Measurements from ENCODE around the gene ZNF775. TPM values are rescaled to one million over a fixed set of nuclear protein-coding genes. Genes with fewer than 3 reads are reported as not detected.

The ZNF775 gene
- total and polyA plus RNA-seq, 12 donors: 1.9 to 4.7 (median 2.9) TPM

DNA sequence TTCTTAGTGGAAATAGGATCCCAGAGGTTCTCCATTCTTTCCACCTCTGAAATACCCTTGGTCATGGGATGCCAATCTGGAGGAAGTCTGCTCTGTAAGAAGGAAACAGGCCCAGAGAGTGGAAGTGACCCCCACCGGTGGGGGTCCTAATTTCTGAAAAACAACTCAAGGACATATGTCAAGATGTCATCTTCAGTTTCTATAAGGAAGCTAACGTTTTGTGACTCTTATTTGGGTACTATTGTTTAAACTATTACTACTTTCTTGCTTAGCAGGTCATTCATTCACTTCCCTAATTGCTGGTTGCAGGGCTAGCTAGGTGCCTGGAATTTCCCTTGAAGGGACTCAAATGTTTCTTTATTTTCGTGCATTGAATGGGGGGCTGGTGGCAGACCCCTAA is 1.9 kb upstream of the ZNF775 start:
- H3K4me1 ChIP-seq: peaks cover 9 to 62% (median 34%) of the 10 kb centered on the region in 9 donors
- H3K9me3 ChIP-seq: no peaks in the 10 kb centered on the region
- intact Hi-C loops (cut with DNase I): no loop called here
- no peaks in the 10 kb centered on the region for H3K27me3 ChIP-seq
- DNase-seq (no peak), ATAC-seq (no peak)
- peaks cover 0 to 31% (median 18%) of the 10 kb centered on the region in 9 donors for H3K36me3 ChIP-seq
- H3K4me3 ChIP-seq: no peak overlapping the region
- peak overlapping the region in 4 of 10 donors; percentile 90 to 98 (median 94) for H3K27ac ChIP-seq
- 48 to 68% methylated on average over 3 of the region's 3 CpGs for WGBS, 2 donors
- TF ChIP-seq CTCF (IDR thresholded peaks at IDR 0.05): no peak

DNA sequence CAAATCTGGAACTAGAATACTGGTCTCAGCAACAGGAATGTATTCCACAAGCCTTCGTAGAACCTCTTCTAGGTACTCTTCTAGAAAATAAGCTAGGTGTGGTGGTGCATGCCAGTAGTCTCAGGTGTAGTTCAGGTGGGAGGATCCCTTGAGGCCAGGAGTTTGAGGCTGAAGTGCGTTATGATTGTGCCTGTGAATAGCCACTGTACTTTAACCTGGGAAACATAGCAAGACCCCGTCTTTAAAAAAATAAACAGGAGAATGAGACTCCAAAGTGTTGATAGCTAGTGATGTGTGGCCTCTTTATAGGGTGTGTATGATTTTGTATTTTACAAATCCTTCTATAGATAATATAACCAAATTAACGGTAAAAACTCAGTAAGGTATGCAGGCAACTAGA is 1.5 kb upstream of the ZNF775 start:
- intact Hi-C loops (cut with DNase I): no loop called here
- Histone ChIP-seq H3K36me3 (peaks cover 0 to 27% (median 14%) of the 10 kb centered on the region in 9 donors), H3K4me1 (peaks cover 9 to 57% (median 38%) of the 10 kb centered on the region in 9 donors), H3K27me3 (no peaks in the 10 kb centered on the region), H3K4me3 (no peak overlapping the region), H3K9me3 (no peaks in the 10 kb centered on the region), H3K27ac (peak overlapping the region in 9 of 10 donors; percentile 90 to 98 (median 96))
- no peak for ATAC-seq
- WGBS, 2 donors: 74% methylated on average over 4 of the region's 4 CpGs
- no peak for DNase-seq
- TF ChIP-seq CTCF (IDR thresholded peaks at IDR 0.05): no peak

GRCh38 chr7:150378115-150378852 is 846 bp upstream of the ZNF775 start:
- peak overlapping the region; percentile 43 to 98 (median 85) for H3K4me3 ChIP-seq
- ATAC-seq (peak; percentile 5 to 32 (median 12)), DNase-seq (peak in 1 of 2 donors; percentile 61)
- no peaks in the 10 kb centered on the region for H3K9me3 ChIP-seq
- H3K27me3 ChIP-seq: no peaks in the 10 kb centered on the region
- intact Hi-C loops (cut with DNase I): no loop called here
- peak overlapping the region; percentile 80 to 98 (median 96) for H3K27ac ChIP-seq
- H3K36me3 ChIP-seq: peaks cover 0 to 20% (median 7%) of the 10 kb centered on the region in 9 donors
- peaks cover 8 to 51% (median 39%) of the 10 kb centered on the region in 9 donors for H3K4me1 ChIP-seq
- WGBS, 2 donors: 8% methylated on average over 32 of the region's 32 CpGs
- peak in 5 of 9 donors; percentile 15 to 41 (median 35) for TF ChIP-seq CTCF (IDR thresholded peaks at IDR 0.05)

- TF ChIP-seq CTCF (IDR thresholded peaks at IDR 0.05): no peak
- DNase-seq (no peak), ATAC-seq (peak in 1 of 8 donors; percentile 1)
- Histone ChIP-seq H3K27ac (peak overlapping the region; percentile 76 to 98 (median 94)), H3K27me3 (no peaks in the 10 kb centered on the region), H3K4me1 (peaks cover 5 to 44% (median 33%) of the 10 kb centered on the region in 9 donors), H3K9me3 (no peaks in the 10 kb centered on the region), H3K36me3 (peaks cover 0 to 6% (median 0%) of the 10 kb centered on the region in 9 donors), H3K4me3 (peak overlapping the region; percentile 70 to 98 (median 90))
- intact Hi-C loops (cut with DNase I): loop anchor here in 1 of 10 donors (1.0 kb wide), 1 partner anchor 42 kb away; no protein-coding TSS in a partner anchor
- WGBS, 2 donors: 2% methylated on average over 52 of the region's 52 CpGs
Measured at GRCh38 chr7:150379441-150380379, 580 bp downstream of the ZNF775 start.
